ENCODE measurements around the gene C4BPB. TPM values are rescaled to one million over a fixed set of nuclear protein-coding genes. Genes with fewer than 3 reads are reported as not detected.

C4BPB gene
- polyA plus RNA-seq, 1 experiment: not detected

DNA sequence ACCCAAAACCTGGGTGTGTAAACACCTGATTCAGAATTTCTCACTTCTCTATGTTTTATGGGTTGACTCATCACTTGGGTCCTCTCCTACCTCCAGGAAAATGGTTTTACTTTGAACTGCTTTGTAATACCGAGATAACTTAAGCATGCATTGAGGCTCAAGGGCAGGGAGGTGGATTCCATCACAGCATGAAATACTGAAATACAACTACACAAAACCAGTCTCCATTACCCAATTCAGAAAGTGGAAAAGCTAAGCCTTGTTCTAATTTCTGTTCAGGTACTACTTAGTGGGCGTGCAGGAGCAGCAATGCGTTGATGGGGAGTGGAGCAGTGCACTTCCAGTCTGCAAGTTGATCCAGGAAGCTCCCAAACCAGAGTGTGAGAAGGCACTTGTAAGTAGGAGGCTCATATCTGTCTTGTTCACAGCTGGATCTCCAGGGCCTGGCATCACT is 9.2 kb downstream of the C4BPB start:
- POLR2A ChIA-PET: no interaction called here
- no peak for DNase-seq (ENCODE audit: low read depth, low spot score)
- Histone ChIP-seq H3K27me3 (ENCODE audit: control insufficient read depth, insufficient read depth, low read length) (peaks cover 6% of the 10 kb centered on the region), H3K4me3 (ENCODE audit: low read depth, low read length) (no peak overlapping the region), H3K9me3 (ENCODE audit: control insufficient read depth, insufficient read depth, low read length) (no peaks in the 10 kb centered on the region), H3K27ac (ENCODE audit: low read depth, low read length) (no peak overlapping the region)
- no peak for TF ChIP-seq CTCF (IDR thresholded peaks at IDR 0.05; ENCODE audit: low read depth, low read length)
- CTCF ChIA-PET: no interaction called here

DNA sequence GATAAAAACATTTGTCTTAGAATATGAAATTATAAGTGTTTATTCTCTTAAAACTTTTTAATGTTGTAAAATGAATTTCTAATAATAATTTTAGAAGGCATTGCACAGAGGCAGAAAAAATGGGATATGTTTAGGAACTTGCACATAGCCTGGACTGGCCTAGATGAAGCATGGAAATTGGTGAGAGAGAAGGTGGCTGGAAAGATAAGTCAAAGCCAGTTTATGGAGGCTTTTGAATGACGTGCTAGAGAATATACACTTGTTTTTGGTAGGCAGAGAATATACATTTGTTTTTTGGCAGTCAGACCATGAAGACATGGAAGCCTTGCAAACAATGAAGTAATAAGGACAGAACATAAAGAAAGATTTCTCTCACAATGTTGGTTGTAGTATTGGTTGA is 13.1 kb downstream of the C4BPB start:
- POLR2A ChIA-PET: no interaction called here
- no peak for DNase-seq (ENCODE audit: low read depth, low spot score)
- no peak for TF ChIP-seq CTCF (IDR thresholded peaks at IDR 0.05; ENCODE audit: low read depth, low read length)
- Histone ChIP-seq H3K4me3 (ENCODE audit: low read depth, low read length) (no peak overlapping the region), H3K9me3 (ENCODE audit: control insufficient read depth, insufficient read depth, low read length) (no peaks in the 10 kb centered on the region), H3K27ac (ENCODE audit: low read depth, low read length) (no peak overlapping the region), H3K27me3 (ENCODE audit: control insufficient read depth, insufficient read depth, low read length) (peaks cover 10% of the 10 kb centered on the region)
- CTCF ChIA-PET: interaction anchor here (0.9 kb wide), 1 partner anchor 398 kb away, joined by 4 read pairs; no protein-coding TSS in a partner anchor

- H3K4me3 ChIP-seq (ENCODE audit: low read depth, low read length): no peak overlapping the region
- H3K27ac ChIP-seq (ENCODE audit: low read depth, low read length): no peak overlapping the region
- H3K27me3 ChIP-seq (ENCODE audit: control insufficient read depth, insufficient read depth, low read length): peaks cover 10% of the 10 kb centered on the region
- POLR2A ChIA-PET: no interaction called here
- H3K9me3 ChIP-seq (ENCODE audit: control insufficient read depth, insufficient read depth, low read length): no peaks in the 10 kb centered on the region
- DNase-seq (ENCODE audit: low read depth, low spot score): no peak
- TF ChIP-seq CTCF (IDR thresholded peaks at IDR 0.05; ENCODE audit: low read depth, low read length): no peak
- CTCF ChIA-PET: no interaction called here
Measured at GRCh38 chr1:207102146-207102545, 13.5 kb downstream of the C4BPB start.

- ChIA-PET POLR2A (no interaction called here), CTCF (interaction anchor here (1.1 kb wide), 1 partner anchor 18 kb away, joined by 3 read pairs; no protein-coding TSS in a partner anchor)
- no peak overlapping the region for H3K27ac ChIP-seq (ENCODE audit: low read depth, low read length)
- no peak overlapping the region for H3K4me3 ChIP-seq (ENCODE audit: low read depth, low read length)
- no peaks in the 10 kb centered on the region for H3K9me3 ChIP-seq (ENCODE audit: control insufficient read depth, insufficient read depth, low read length)
- no peak for TF ChIP-seq CTCF (IDR thresholded peaks at IDR 0.05; ENCODE audit: low read depth, low read length)
- H3K27me3 ChIP-seq (ENCODE audit: control insufficient read depth, insufficient read depth, low read length): peaks cover 13% of the 10 kb centered on the region
- no peak for DNase-seq (ENCODE audit: low read depth, low spot score)
Measured at GRCh38 chr1:207102659-207103058, 14.0 kb downstream of the C4BPB start.

DNA sequence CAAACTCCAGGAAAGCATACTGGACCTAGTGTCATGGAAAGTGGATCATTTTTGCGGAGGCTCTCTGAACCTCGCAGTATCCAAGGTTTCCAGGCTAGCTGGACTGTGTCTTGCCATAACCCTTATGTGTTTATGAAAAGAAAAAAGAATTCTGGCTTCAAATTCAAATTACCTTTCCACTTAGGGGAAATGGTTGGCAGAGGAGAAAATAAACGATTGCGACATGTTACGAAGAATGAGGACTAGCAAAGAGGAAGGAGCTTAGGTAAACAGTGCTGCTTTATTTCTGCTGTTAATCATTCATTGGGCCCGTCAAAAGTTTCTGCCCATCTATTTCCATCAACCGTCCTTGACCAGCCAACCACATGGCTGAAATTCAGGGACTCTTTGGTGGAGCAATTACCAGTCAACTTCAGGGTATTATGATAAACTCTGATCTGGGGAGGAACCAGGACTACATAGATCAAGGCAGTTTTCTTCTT is 15.3 kb downstream of the C4BPB start, which contains the start of gene C4BPA:
TSS of gene C4BPA (plus strand) at position 342 of the 482 bp plus-strand sequence. CDS start 8,793 bp downstream, outside the sequence.
- no peak for DNase-seq (ENCODE audit: low read depth, low spot score)
- Histone ChIP-seq H3K27me3 (ENCODE audit: control insufficient read depth, insufficient read depth, low read length) (peaks cover 13% of the 10 kb centered on the region), H3K4me3 (ENCODE audit: low read depth, low read length) (no peak within 1 kb of the TSS), H3K9me3 (ENCODE audit: control insufficient read depth, insufficient read depth, low read length) (no peaks in the 10 kb centered on the region), H3K27ac (ENCODE audit: low read depth, low read length) (no peak within 1 kb of the TSS)
- CTCF ChIA-PET: interaction anchor here (1.1 kb wide), 2 partner anchors 19 to 25 kb away, joined by 3 to 4 read pairs; no protein-coding TSS in a partner anchor
- POLR2A ChIA-PET: no interaction called here
- no peak for TF ChIP-seq CTCF (IDR thresholded peaks at IDR 0.05; ENCODE audit: low read depth, low read length)

Data from AG04450 (cell line).